C4-2B (cell line): ENCODE results near the gene GGT1.

ENCODE experiments used
- H3K27ac ChIP-seq: fragments of 450-650 bp; 2 replicates; pipeline ENCODE4 v1.5.1; 2017
- ZFX ChIP-seq: fragments of 450-650 bp; IDR thresholded peaks from 2 replicates; pipeline ENCODE4 v1.6.1; 2017
- TF ChIP-seq, protein P1 (sequence below): fragments of 450-650 bp; conservative IDR thresholded peaks from 2 replicates; pipeline ENCODE4 v1.5.1; 2017; ENCODE audit warnings: mild to moderate bottlenecking

Gene GGT1

DNA sequence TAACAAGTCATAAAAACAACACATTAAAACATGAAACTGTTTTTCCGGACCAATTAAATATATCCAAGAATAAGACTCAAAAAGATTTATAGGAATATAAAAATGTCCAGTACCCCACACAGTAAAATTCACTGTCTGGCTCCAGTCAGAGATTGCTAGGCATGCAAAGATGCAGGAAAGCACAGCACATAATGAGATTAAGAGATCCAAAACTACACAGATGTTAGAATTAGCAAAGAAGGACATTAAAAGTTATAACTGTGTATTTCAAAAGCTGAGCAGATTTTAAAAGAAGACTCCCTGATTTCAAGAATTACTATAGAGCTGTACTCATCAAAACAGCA is 23.8 kb upstream of the GGT1 start:
- no peak overlapping the region for H3K27ac ChIP-seq
- TF ChIP-seq, protein P1, sequence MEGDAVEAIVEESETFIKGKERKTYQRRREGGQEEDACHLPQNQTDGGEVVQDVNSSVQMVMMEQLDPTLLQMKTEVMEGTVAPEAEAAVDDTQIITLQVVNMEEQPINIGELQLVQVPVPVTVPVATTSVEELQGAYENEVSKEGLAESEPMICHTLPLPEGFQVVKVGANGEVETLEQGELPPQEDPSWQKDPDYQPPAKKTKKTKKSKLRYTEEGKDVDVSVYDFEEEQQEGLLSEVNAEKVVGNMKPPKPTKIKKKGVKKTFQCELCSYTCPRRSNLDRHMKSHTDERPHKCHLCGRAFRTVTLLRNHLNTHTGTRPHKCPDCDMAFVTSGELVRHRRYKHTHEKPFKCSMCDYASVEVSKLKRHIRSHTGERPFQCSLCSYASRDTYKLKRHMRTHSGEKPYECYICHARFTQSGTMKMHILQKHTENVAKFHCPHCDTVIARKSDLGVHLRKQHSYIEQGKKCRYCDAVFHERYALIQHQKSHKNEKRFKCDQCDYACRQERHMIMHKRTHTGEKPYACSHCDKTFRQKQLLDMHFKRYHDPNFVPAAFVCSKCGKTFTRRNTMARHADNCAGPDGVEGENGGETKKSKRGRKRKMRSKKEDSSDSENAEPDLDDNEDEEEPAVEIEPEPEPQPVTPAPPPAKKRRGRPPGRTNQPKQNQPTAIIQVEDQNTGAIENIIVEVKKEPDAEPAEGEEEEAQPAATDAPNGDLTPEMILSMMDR, result no peak
- TF ChIP-seq ZFX, result no peak

DNA sequence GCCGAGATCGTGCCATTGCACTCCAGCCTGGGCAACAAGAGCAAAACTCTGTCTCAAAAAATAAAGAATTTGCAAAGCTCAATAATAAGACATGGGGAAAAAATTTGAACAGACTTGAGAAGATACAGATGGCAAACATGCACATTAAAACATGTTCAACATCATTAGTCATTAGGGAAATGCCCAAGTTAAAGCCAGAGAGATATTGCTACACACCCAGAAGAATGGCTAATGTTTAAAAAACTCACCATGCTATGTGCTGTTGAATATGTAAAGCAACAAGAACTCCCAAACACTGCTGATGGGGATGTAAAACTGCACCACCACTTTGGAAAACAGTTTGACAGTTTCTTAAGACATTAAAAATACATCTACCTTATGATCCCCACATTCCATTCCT is 22.7 kb upstream of the GGT1 start:
- no peak for TF ChIP-seq ZFX
- TF ChIP-seq, protein P1, result no peak
- H3K27ac ChIP-seq, result no peak overlapping the region

DNA sequence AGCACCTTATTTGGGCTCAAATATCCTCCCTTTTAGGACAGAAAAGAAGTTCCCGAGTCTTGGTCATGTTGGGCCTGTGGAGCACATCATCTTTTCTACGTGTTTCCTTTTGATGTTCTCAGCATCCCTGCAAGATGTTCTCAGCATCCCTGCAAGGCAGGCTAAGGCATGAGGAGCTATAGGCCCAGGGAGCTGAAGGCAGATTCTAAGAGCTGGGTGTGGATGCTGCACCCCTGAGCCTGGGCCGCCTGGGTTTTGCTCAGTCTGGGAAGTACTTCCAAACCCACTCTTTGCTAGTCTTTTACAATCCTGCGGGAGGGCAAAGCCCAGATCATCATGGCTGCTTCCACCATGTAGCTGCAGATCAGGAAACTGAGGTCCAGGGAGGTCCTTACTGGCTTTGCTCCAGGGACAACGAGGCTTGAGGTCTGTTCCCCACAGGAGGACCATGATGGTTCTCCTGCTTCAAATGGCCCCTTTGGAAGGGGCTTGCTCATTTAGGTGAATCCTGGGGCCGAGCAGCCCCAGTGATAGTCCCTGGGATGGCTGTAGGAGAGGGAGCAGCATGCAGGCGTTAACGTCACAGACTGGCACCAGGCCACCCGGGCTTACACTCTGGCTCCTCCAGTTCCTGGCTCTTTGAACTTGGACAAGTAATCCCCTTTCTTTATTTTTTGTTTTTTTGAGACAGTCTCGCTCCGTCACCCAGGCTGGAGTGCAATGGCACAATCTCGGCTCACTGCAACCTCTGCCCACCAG is 20.8 kb upstream of the GGT1 start:
- H3K27ac ChIP-seq, result no peak overlapping the region
- TF ChIP-seq ZFX, result no peak
- TF ChIP-seq, protein P1, result no peak

DNA sequence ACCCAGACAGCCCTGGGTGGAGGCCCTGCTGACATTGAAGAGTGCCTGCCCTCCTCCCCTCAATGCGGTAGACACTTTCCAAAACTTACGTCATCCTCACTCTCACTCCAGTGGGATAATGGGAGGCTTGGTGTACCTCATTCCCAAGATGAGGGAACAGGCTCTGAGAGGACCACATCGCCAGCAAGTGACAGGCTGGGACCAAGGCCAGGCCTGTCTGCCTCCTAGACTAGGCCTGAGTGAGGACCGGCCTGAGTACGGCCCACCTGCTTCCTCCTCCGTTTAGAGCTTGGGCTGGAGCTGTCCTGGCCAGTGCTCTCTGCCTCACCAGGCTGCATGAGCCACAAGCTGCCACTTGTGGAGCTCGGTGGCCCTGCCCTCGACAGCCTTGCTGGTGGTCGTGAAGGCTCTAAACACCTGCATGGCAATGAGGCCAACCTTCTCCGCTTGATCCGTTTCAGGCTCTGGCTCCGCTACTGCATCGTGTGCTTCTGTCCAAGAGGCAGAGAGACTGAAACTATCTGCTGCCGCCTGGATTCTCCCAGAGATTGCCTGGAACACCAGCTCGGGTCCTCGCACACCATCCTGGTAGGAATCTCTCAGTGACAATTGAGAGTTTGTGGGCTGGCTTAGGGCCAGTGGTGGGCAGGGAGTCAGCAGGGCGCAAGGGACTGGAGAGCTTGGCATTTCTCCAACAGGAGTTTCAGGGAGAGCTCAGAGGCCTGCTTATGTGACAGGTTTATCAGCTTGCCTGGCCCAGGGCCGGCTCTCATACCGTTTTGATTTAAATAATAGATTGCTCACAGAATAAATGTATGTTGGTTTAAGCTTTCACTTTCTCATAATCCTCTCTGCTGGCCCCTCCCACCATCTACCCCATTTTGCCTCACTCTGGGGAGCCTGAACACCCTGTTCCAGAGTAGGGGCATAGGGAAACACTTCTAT is 19.5 kb upstream of the GGT1 start:
- TF ChIP-seq, protein P1, result no peak
- no peak for TF ChIP-seq ZFX
- peak overlapping the region; percentile 36 for H3K27ac ChIP-seq

DNA sequence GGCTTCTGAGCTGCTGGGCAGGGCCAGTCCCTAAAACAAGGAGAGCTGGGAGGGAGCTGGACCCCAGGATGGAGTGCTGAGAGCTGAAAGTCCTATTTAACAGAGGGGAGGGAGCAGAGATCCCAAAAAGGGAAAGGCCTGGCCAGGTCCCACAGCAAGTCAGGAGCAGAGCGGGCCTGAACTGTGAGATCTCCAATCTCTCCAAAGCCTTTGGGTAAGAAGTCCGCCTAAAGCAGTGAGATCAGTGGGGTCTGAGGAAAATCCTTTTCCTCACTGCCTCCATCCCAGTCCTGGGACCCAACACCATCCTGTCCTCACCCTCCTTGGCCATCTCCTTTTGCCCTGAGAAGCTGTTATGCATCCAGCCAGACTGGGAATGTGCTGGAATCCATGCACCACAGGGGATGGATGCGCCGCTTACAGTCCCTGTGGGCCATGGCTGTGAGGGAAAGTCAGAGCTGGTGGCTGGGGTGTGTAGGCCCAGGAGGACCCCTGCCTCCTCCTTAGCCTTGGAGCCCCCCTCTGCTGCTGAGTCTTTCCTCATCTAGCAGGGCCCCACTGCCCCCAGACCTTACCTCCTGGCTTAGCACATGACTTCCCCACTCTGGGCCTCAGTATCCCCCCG is 18.7 kb upstream of the GGT1 start:
- no peak for TF ChIP-seq ZFX
- TF ChIP-seq, protein P1, result no peak
- peak overlapping the region; percentile 36 for H3K27ac ChIP-seq

DNA sequence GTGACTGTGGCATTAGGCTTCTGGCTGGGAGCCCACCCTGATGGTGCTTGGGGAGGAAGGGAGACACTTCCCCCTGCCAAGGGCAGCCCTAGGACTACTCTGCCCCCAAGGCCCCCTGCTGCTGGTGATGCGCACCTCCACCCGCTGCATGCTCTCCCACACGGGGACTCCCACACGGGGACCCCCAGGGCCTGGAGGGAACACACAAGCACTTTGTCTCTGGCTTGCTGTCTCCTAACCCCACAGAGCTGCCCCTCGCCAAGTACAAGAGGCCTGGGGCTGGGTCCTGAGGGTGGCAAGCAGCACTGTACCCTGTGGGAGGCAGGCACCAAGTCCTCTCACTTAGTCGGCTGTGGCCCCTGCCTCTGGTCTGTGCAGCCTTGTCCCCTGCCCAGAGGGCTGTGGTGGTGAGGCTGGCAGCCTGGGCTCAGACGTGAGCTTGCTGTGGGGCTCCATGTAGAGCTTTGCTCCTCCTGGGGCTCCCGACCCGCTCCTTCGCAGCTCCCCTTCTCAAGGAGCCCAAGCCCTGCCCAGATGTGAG is 18.1 kb upstream of the GGT1 start:
- H3K27ac ChIP-seq, result peak overlapping the region; percentile 36
- TF ChIP-seq, protein P1, result no peak
- TF ChIP-seq ZFX, result no peak
